HEK293T (cell line): Measurements from ENCODE around the gene SLC23A1.
"Not testable (repeated sequence)": the region's sequence is repeated elsewhere in the genome, so short reads cannot be mapped to it uniquely, and the experiment has no call there.

ENCODE experiments used
- CTCF ChIA-PET: fragments of 350-600 bp; formaldehyde crosslinking; extraction: SDS; loops from one replicate; lab custom pipeline; 2021; ENCODE audit warnings: antibody characterized with exemption, inconsistent platforms; lab: Yijun Ruan, JAX
- POLR2A ChIA-PET: fragments of 350-600 bp; formaldehyde crosslinking; extraction: SDS; loops from one replicate; lab custom pipeline; 2020; ENCODE audit warnings: antibody characterized with exemption, inconsistent platforms; lab: Yijun Ruan, JAX
- DNase-seq: peaks from one replicate; pipeline ENCODE4 v3.0.0; 2012; ENCODE audit warnings: mixed read lengths; ENCODE audit errors: extremely low spot score
- ARNT ChIP-seq: fragments of 450-650 bp; IDR thresholded peaks from 2 replicates; pipeline ENCODE4 v1.6.1; 2017; ENCODE audit warnings: mild to moderate bottlenecking
- BHLHE40 ChIP-seq: fragments of 450-650 bp; IDR thresholded peaks from 2 replicates; pipeline ENCODE4 v1.6.1; 2016; ENCODE audit warnings: mild to moderate bottlenecking, moderate library complexity, borderline replicate concordance
- CTBP1 ChIP-seq: fragments of 450-650 bp; IDR thresholded peaks from 2 replicates; pipeline ENCODE4 v1.6.1; 2016; ENCODE audit warnings: borderline replicate concordance
- ELF4 ChIP-seq: fragments of 450-650 bp; IDR thresholded peaks from 2 replicates; pipeline ENCODE4 v1.6.1; 2017; ENCODE audit warnings: antibody characterized with exemption
- FOXA1 ChIP-seq: fragments of 450-650 bp; IDR thresholded peaks from 2 replicates; pipeline ENCODE4 v1.6.1; 2016; ENCODE audit warnings: mild to moderate bottlenecking
- FOXK2 ChIP-seq: fragments of 450-650 bp; IDR thresholded peaks from 2 replicates; pipeline ENCODE4 v1.6.1; 2016; ENCODE audit warnings: mild to moderate bottlenecking
- FOXM1 ChIP-seq: fragments of 450-650 bp; IDR thresholded peaks from 2 replicates; pipeline ENCODE4 v1.6.1; 2017; ENCODE audit warnings: mild to moderate bottlenecking, borderline replicate concordance
- HDGF ChIP-seq: fragments of 450-650 bp; IDR thresholded peaks from 2 replicates; pipeline ENCODE4 v1.6.1; 2017; ENCODE audit warnings: antibody characterized with exemption, borderline replicate concordance
- L3MBTL2 ChIP-seq: fragments of 450-650 bp; conservative IDR thresholded peaks from 2 replicates; pipeline ENCODE4 v1.6.1; 2016; ENCODE audit warnings: mild to moderate bottlenecking
- LEF1 ChIP-seq: fragments of 450-650 bp; IDR thresholded peaks from 2 replicates; pipeline ENCODE4 v1.6.1; 2017; ENCODE audit warnings: mild to moderate bottlenecking, borderline replicate concordance
- NFRKB ChIP-seq: fragments of 450-650 bp; IDR thresholded peaks from 2 replicates; pipeline ENCODE4 v1.6.1; 2016; ENCODE audit warnings: mild to moderate bottlenecking, moderate library complexity
- PKNOX1 ChIP-seq: fragments of 450-650 bp; IDR thresholded peaks from 2 replicates; pipeline ENCODE4 v1.6.1; 2016
- SP1 ChIP-seq: fragments of 450-650 bp; IDR thresholded peaks from 2 replicates; pipeline ENCODE4 v1.6.1; 2017
- SUZ12 ChIP-seq: fragments of 450-650 bp; IDR thresholded peaks from 2 replicates; pipeline ENCODE4 v1.6.1; 2016; ENCODE audit warnings: mild to moderate bottlenecking
- TARDBP ChIP-seq: fragments of 450-650 bp; IDR thresholded peaks from 2 replicates; pipeline ENCODE4 v1.6.1; 2016
- ZNF384 ChIP-seq: fragments of 450-650 bp; IDR thresholded peaks from 2 replicates; pipeline ENCODE4 v1.6.1; 2016

The SLC23A1 gene

DNA sequence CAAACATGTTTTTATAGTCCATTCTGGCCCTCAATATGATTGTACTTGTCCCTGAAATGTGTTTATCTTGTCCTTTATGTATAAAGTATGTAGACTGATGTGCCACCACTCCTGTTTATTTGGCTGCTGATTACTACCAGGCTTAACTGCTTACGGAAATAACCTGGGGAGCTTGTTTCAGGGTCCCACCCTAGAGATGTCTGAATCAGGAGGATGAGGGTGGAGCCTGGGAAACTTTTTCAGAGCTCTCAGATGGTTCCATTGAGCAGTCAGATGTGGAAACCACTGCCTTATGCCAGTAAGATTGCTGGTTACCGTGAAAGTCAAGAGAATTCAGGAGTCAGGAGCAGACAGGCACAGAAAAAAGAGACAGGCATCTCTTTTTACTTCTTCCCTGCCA, 19.2 kb downstream of the SLC23A1 start:
- POLR2A ChIA-PET: interaction anchor here (0.6 to 1.3 kb wide), 2 partner anchors 22 to 229 kb away, joined by 3 read pairs; partner anchors contain the start of gene PAIP2
- no peak for TF ChIP-seq ELF4
- TF ChIP-seq PKNOX1: no peak
- TF ChIP-seq LEF1: no peak
- no peak for TF ChIP-seq SUZ12
- no peak for TF ChIP-seq FOXM1
- TF ChIP-seq TARDBP: no peak
- TF ChIP-seq NFRKB: no peak
- TF ChIP-seq FOXK2: no peak
- TF ChIP-seq SP1: no peak
- no peak for TF ChIP-seq L3MBTL2
- TF ChIP-seq FOXA1: no peak
- no peak for TF ChIP-seq BHLHE40
- TF ChIP-seq HDGF: no peak
- CTCF ChIA-PET: no interaction called here
- DNase-seq: no peak

GRCh38 chr5:139361835-139362429, 21.2 kb downstream of the SLC23A1 start:
- POLR2A ChIA-PET: interaction anchor here (0.9 to 2.0 kb wide), 2 partner anchors 12 to 20 kb away, joined by 4 to 5 read pairs; no protein-coding TSS in a partner anchor

DNA sequence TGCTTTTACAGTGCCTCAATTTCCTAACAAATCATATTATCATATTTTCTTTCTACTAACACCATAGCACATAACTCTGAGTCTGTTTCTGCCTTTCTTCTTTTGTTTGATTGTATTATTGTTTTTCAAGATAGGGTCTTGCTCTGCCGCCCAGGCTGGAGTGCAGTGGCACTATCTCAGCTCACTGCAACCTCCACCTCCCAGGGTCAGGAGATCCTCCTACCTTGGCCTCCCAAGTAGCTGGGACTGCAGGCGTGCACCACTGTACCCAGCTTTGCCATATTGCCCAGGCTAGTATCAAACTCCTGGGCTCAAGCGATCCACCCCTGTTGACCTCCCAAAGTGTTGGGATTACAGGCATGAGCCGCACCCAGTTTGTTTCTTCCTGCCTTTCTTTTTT, 22.7 kb downstream of the SLC23A1 start:
- CTCF ChIA-PET: no interaction called here
- no peak for DNase-seq
- TF ChIP-seq BHLHE40: no peak
- TF ChIP-seq TARDBP: no peak
- TF ChIP-seq ARNT: no peak
- no peak for TF ChIP-seq NFRKB
- TF ChIP-seq SUZ12: no peak
- no peak for TF ChIP-seq ZNF384
- TF ChIP-seq FOXM1: no peak
- no peak for TF ChIP-seq FOXK2
- no peak for TF ChIP-seq FOXA1
- no peak for TF ChIP-seq L3MBTL2
- POLR2A ChIA-PET: interaction anchor here (1.0 kb wide), 1 partner anchor 18 kb away, joined by 3 read pairs; the partner anchor contains the start of gene PAIP2

More at GRCh38 chr5:139361835-139362429, 21.2 kb downstream of the SLC23A1 start:
- no peak for DNase-seq
- TF ChIP-seq FOXM1: no peak
- no peak for TF ChIP-seq PKNOX1
- no peak for TF ChIP-seq SUZ12
- no peak for TF ChIP-seq BHLHE40
- no peak for TF ChIP-seq ZNF384
- no peak for TF ChIP-seq LEF1
- no peak for TF ChIP-seq FOXK2
- TF ChIP-seq NFRKB: no peak
- no peak for TF ChIP-seq SP1
- CTCF ChIA-PET: no interaction called here

- CTCF ChIA-PET: interaction anchor here (0.6 kb wide), 2 partner anchors 16 to 742 kb away, joined by 3 read pairs; partner anchors contain the start of gene PAIP2
- POLR2A ChIA-PET: no interaction called here
Observed at GRCh38 chr5:139358064-139358463, 25.0 kb downstream of the SLC23A1 start.

DNA sequence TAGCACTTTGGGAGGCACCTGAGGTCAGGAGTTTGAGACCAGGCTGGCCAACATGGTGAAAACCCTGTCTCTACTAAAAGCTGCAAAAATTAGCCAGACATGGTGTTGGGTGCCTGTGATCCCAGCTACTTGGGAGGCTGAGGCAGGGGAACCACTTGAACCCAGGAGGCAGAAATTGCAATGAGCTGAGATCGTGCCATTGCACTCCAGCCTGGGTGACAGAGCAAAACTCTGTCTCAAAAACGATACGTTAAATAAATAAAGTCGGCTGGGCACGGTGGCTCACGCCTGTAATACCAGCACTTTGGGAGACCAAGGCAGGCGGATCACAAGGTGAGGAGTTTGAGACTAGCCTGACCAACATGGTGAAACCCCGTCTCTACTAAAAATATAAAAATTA, 27.2 kb downstream of the SLC23A1 start:
- CTCF ChIA-PET, POLR2A ChIA-PET: not testable (repeated sequence)

More at GRCh38 chr5:139358064-139358463, 25.0 kb downstream of the SLC23A1 start:
- no peak for DNase-seq
- no peak for TF ChIP-seq ELF4
- no peak for TF ChIP-seq CTBP1
- no peak for TF ChIP-seq ARNT
- TF ChIP-seq HDGF: no peak
- no peak for TF ChIP-seq LEF1
- TF ChIP-seq SP1: no peak
- no peak for TF ChIP-seq TARDBP
- TF ChIP-seq FOXA1: no peak
- no peak for TF ChIP-seq FOXK2
- no peak for TF ChIP-seq PKNOX1
- no peak for TF ChIP-seq BHLHE40
- no peak for TF ChIP-seq SUZ12
- TF ChIP-seq NFRKB: no peak
- no peak for TF ChIP-seq L3MBTL2
- no peak for TF ChIP-seq ZNF384
- no peak for TF ChIP-seq FOXM1

DNA sequence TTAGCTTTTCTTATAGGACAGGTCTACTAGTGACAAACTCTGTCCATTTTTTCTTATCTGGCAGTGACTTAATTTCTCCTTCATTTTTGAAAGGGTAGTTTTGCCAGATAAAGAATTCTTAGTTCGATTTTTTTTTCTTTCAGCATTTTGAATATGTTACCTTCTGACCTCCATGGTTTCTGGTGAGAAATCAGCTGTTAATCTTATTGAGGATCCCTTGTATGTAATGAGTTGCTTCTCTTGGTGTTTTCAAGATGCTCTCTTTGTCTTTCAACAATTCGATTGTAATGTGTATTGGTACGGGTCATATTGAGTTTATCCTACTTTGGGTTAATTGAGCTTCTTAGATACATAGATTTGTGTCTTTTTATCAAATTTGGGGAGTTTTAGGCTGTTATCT, 28.9 kb downstream of the SLC23A1 start:
- DNase-seq: no peak
- CTCF ChIA-PET: no interaction called here
- TF ChIP-seq FOXM1 (no peak), L3MBTL2 (no peak), ZNF384 (no peak), FOXK2 (no peak), CTBP1 (no peak), NFRKB (no peak), SP1 (no peak), ARNT (no peak), PKNOX1 (no peak), SUZ12 (no peak), FOXA1 (no peak), LEF1 (no peak), ELF4 (no peak)
- POLR2A ChIA-PET: interaction anchor here (2.6 kb wide), 1 partner anchor 12 kb away, joined by 11 read pairs; the partner anchor contains the start of gene PAIP2

More for the DNA sequence above, 27.2 kb downstream of the SLC23A1 start:
- not testable (repeated sequence) for DNase-seq

GRCh38 chr5:139347863-139348262, 35.2 kb downstream of the SLC23A1 start:
- CTCF ChIA-PET, POLR2A ChIA-PET, DNase-seq: not testable (repeated sequence)

DNA sequence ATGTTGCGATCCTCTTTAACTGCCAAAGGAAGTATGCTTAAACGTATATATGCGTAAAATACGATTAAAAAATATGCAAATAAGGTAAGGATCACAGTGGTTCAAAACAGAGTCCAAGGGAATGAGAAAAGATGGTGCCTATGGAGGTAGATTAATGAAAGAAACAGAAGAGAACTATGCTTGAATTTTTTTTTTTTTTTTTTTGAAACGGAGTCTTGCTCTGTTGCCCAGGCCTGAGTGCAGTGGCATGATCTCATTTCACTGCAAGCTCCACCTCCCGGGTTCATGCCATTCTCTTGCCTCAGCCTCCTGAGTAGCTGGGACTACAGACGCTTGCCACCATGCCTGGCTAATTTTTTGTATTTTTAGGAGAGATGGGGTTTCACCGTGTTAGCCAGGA, 37.7 kb downstream of the SLC23A1 start:
- POLR2A ChIA-PET: not testable (repeated sequence)

More for the DNA sequence above, 37.7 kb downstream of the SLC23A1 start:
- DNase-seq, CTCF ChIA-PET: not testable (repeated sequence)
